HUDEP-2 (cell line): ENCODE measurements around the gene CHRM5.
A peak's percentile ranks its signal among the peaks of the same experiment; 100 is the strongest.
"Not testable (repeated sequence)": the region's sequence is repeated elsewhere in the genome, so short reads cannot be mapped to it uniquely, and the experiment has no call there.

Source experiments
- DNase-seq, 76 experiments: peaks; one replicate each; lab custom pipeline; 2025; ENCODE audit not compliant: unreplicated experiment in 76 of 76; lab: John Stamatoyannopoulos, UW

CHRM5 gene

GRCh38 chr15:33985751-33986150 lies 17.5 kb downstream of the CHRM5 start:
- no peak for DNase-seq

GRCh38 chr15:33987444-33987843 lies 19.1 kb downstream of the CHRM5 start:
- DNase-seq: no peak

- no peak for DNase-seq
These were observed 20.1 kb downstream of the CHRM5 start for GRCh38 chr15:33988384-33988783.

GRCh38 chr15:33994005-33994615 lies 25.8 kb downstream of the CHRM5 start:
- peak in 45 of 76 experiments; percentile 1 to 60 (median 19) for DNase-seq

GRCh38 chr15:33995666-33996065 lies 27.4 kb downstream of the CHRM5 start:
- DNase-seq: not testable (repeated sequence)

GRCh38 chr15:34001536-34001935 lies 33.2 kb downstream of the CHRM5 start:
- DNase-seq: no peak

- DNase-seq: no peak
These were observed 38.1 kb downstream of the CHRM5 start for GRCh38 chr15:34006381-34006780.

- DNase-seq: no peak
These were observed 41.4 kb downstream of the CHRM5 start for GRCh38 chr15:34009656-34010055.

- no peak for DNase-seq
These were observed 42.6 kb downstream of the CHRM5 start for GRCh38 chr15:34010921-34011320.

GRCh38 chr15:34011481-34011880 lies 43.2 kb downstream of the CHRM5 start:
- no peak for DNase-seq

GRCh38 chr15:34012461-34013028 lies 44.2 kb downstream of the CHRM5 start:
- no peak for DNase-seq

- DNase-seq: no peak
These were observed 45.4 kb downstream of the CHRM5 start for GRCh38 chr15:34013746-34014145.

GRCh38 chr15:34014556-34014955 lies 46.3 kb downstream of the CHRM5 start:
- DNase-seq: no peak

- DNase-seq: no peak
These were observed 49.8 kb downstream of the CHRM5 start for GRCh38 chr15:34018021-34018645.

GRCh38 chr15:34018738-34019137 lies 50.4 kb downstream of the CHRM5 start:
- DNase-seq: not testable (repeated sequence)

GRCh38 chr15:34019369-34019990 lies 51.2 kb downstream of the CHRM5 start:
- DNase-seq: no peak

- DNase-seq: no peak
These were observed 55.6 kb downstream of the CHRM5 start for GRCh38 chr15:34023907-34024306.

GRCh38 chr15:34025252-34025651 lies 57.0 kb downstream of the CHRM5 start:
- no peak for DNase-seq

- no peak for DNase-seq
These were observed 59.3 kb downstream of the CHRM5 start for GRCh38 chr15:34027606-34028005.

GRCh38 chr15:34031987-34032760 lies 63.9 kb downstream of the CHRM5 start:
- DNase-seq: no peak
